ENCODE results near the gene EPHA1. TPM values are rescaled to one million over a fixed set of nuclear protein-coding genes. Genes with fewer than 3 reads are reported as not detected.

Gene EPHA1
- total RNA-seq, 1 experiment from 2014 or later = 1.2 TPM

- no peak overlapping the region for H3K27ac ChIP-seq (ENCODE audit: low read depth, low read length, poor library complexity, severe bottlenecking)
- no TSS peak for BruUV-seq (replicated peaks)
- ChIA-PET POLR2A (ENCODE audit: low non-redundant PET) (no interaction called here), CTCF (no interaction called here)
- H3K4me3 ChIP-seq (ENCODE audit: low read depth, low read length, poor library complexity, severe bottlenecking) = no peak overlapping the region
- intact Hi-C loops (cut with micrococcal nuclease; ENCODE audit: unreplicated experiment) = no loop called here
- TF ChIP-seq CTCF (conservative IDR thresholded peaks at IDR 0.05; ENCODE audit: low read depth, low read length) = no peak
- TF ChIP-seq EZH2 (IDR thresholded peaks at IDR 0.05; ENCODE audit: borderline replicate concordance, low read depth, low read length, poor library complexity, severe bottlenecking) = no peak
- no peaks in the 10 kb centered on the region for H3K9me3 ChIP-seq (ENCODE audit: low read depth, low read length, poor library complexity, severe bottlenecking)
- no peaks in the 10 kb centered on the region for H3K4me1 ChIP-seq (ENCODE audit: insufficient read depth, low read length, poor library complexity, severe bottlenecking)
- H3K36me3 ChIP-seq (ENCODE audit: insufficient read depth, low read length, poor library complexity, severe bottlenecking) = no peaks in the 10 kb centered on the region
- H3K27me3 ChIP-seq (replicated peaks; ENCODE audit: insufficient read depth, low read depth, low read length, poor library complexity) = no peaks in the 10 kb centered on the region
- DNase-seq (ENCODE audit: low spot score) = no peak
Observed at GRCh38 chr7:143397710-143398530, 10.7 kb downstream of the EPHA1 start.

GRCh38 chr7:143396625-143397556, 11.8 kb downstream of the EPHA1 start:
- no peaks in the 10 kb centered on the region for H3K27me3 ChIP-seq (replicated peaks; ENCODE audit: insufficient read depth, low read depth, low read length, poor library complexity)
- no peaks in the 10 kb centered on the region for H3K9me3 ChIP-seq (ENCODE audit: low read depth, low read length, poor library complexity, severe bottlenecking)
- DNase-seq (ENCODE audit: low spot score) = no peak
- intact Hi-C loops (cut with micrococcal nuclease; ENCODE audit: unreplicated experiment) = no loop called here
- no peaks in the 10 kb centered on the region for H3K36me3 ChIP-seq (ENCODE audit: insufficient read depth, low read length, poor library complexity, severe bottlenecking)
- no peaks in the 10 kb centered on the region for H3K4me1 ChIP-seq (ENCODE audit: insufficient read depth, low read length, poor library complexity, severe bottlenecking)
- no TSS peak for BruUV-seq (replicated peaks)
- ChIA-PET POLR2A (ENCODE audit: low non-redundant PET) (no interaction called here), CTCF (interaction anchor here (0.7 kb wide), 1 partner anchor 157 kb away, joined by 12 read pairs; no protein-coding TSS in a partner anchor)
- H3K27ac ChIP-seq (ENCODE audit: low read depth, low read length, poor library complexity, severe bottlenecking) = no peak overlapping the region
- no peak overlapping the region for H3K4me3 ChIP-seq (ENCODE audit: low read depth, low read length, poor library complexity, severe bottlenecking)
- TF ChIP-seq CTCF (conservative IDR thresholded peaks at IDR 0.05; ENCODE audit: low read depth, low read length) (no peak), EZH2 (IDR thresholded peaks at IDR 0.05; ENCODE audit: borderline replicate concordance, low read depth, low read length, poor library complexity, severe bottlenecking) (no peak)

GRCh38 chr7:143396182-143396581, 12.5 kb downstream of the EPHA1 start:
- CTCF ChIA-PET = no interaction called here
- H3K9me3 ChIP-seq (ENCODE audit: low read depth, low read length, poor library complexity, severe bottlenecking) = no peaks in the 10 kb centered on the region
- no TSS peak for BruUV-seq (replicated peaks)
- H3K27me3 ChIP-seq (replicated peaks; ENCODE audit: insufficient read depth, low read depth, low read length, poor library complexity) = no peaks in the 10 kb centered on the region
- no peak overlapping the region for H3K4me3 ChIP-seq (ENCODE audit: low read depth, low read length, poor library complexity, severe bottlenecking)
- no peak for DNase-seq (ENCODE audit: low spot score)
- no peaks in the 10 kb centered on the region for H3K4me1 ChIP-seq (ENCODE audit: insufficient read depth, low read length, poor library complexity, severe bottlenecking)
- intact Hi-C loops (cut with micrococcal nuclease; ENCODE audit: unreplicated experiment) = no loop called here
- POLR2A ChIA-PET (ENCODE audit: low non-redundant PET) = no interaction called here
- H3K27ac ChIP-seq (ENCODE audit: low read depth, low read length, poor library complexity, severe bottlenecking) = no peak overlapping the region
- peaks cover 2% of the 10 kb centered on the region for H3K36me3 ChIP-seq (ENCODE audit: insufficient read depth, low read length, poor library complexity, severe bottlenecking)
- TF ChIP-seq CTCF (conservative IDR thresholded peaks at IDR 0.05; ENCODE audit: low read depth, low read length) = no peak
- TF ChIP-seq EZH2 (IDR thresholded peaks at IDR 0.05; ENCODE audit: borderline replicate concordance, low read depth, low read length, poor library complexity, severe bottlenecking) = no peak

Measured in A673 (cell line).